Common myeloid progenitor, CD34-positive (primary cell): Measurements from ENCODE around the gene KLHL40.

ENCODE experiments used
- CTCF ChIA-PET: fragments of 350-600 bp; sonication (Branson Sonifier 250); formaldehyde crosslinking; loops from one replicate; lab custom pipeline; 2021; ENCODE audit warnings: antibody characterized with exemption; lab: Charles Lee
- POLR2A ChIA-PET: fragments of 350-600 bp; sonication (Branson Sonifier 250); formaldehyde crosslinking; loops from one replicate; lab custom pipeline; 2021; ENCODE audit warnings: antibody characterized with exemption; lab: Charles Lee
- DNase-seq, 3 donors: peaks; one replicate each; pipeline versions ENCODE4 v3.0.0 to v3.0.0-alpha.2; 2013
- H3K27ac ChIP-seq, 2 experiments: 1 replicate in 1 of 2; 2 replicates in 1 of 2; pipeline ENCODE4 v1.7.0; 2013; ENCODE audit warnings: inconsistent platforms in 2 of 2, low read length in 2 of 2, mild to moderate bottlenecking in 2 of 2, low read depth in 1 of 2, moderate library complexity in 1 of 2; ENCODE audit not compliant: severe bottlenecking in 2 of 2, insufficient read depth in 1 of 2, poor library complexity in 1 of 2
- H3K27me3 ChIP-seq, 5 experiments: replicated peaks in 2 of 5; 1 replicate in 3 of 5; 2 replicates in 2 of 5; pipeline versions ENCODE4 v1.6.1 to v1.7.0; 2013; ENCODE audit warnings: low read length in 4 of 5, mild to moderate bottlenecking in 2 of 5, moderate library complexity in 2 of 5, inconsistent platforms in 1 of 5; ENCODE audit not compliant: insufficient read depth in 5 of 5, control insufficient read depth in 4 of 5
- H3K36me3 ChIP-seq, 4 experiments: 1 replicate in 2 of 4; 2 replicates in 2 of 4; pipeline versions ENCODE4 v1.6.1 to v1.7.0; 2013; ENCODE audit warnings: low read length in 3 of 4, control low read depth in 1 of 4, mild to moderate bottlenecking in 1 of 4; ENCODE audit not compliant: control insufficient read depth in 4 of 4, insufficient read depth in 4 of 4
- H3K4me1 ChIP-seq, 4 experiments: 1 replicate in 3 of 4; 2 replicates in 1 of 4; pipeline versions ENCODE4 v1.6.1 to v1.7.1; 2013; ENCODE audit warnings: low read length in 3 of 4, mild to moderate bottlenecking in 3 of 4, control low read depth in 1 of 4, inconsistent platforms in 1 of 4, moderate library complexity in 1 of 4; ENCODE audit not compliant: control insufficient read depth in 4 of 4, insufficient read depth in 4 of 4; ENCODE audit errors: control extremely low read depth in 1 of 4
- H3K4me3 ChIP-seq, 7 experiments: 1 replicate in 4 of 7; 2 replicates in 3 of 7; pipeline versions ENCODE4 v1.5.1 to v1.7.0; 2013; ENCODE audit warnings: mild to moderate bottlenecking in 7 of 7, low read length in 6 of 7, moderate library complexity in 6 of 7, inconsistent platforms in 2 of 7, low read depth in 2 of 7, control low read depth in 1 of 7; ENCODE audit not compliant: insufficient read depth in 4 of 7, control insufficient read depth in 1 of 7; ENCODE audit errors: extremely low read depth in 1 of 7
- H3K9me3 ChIP-seq, 5 experiments: 1 replicate in 4 of 5; 2 replicates in 1 of 5; pipeline versions ENCODE4 v1.6.1 to v1.7.1; 2013; ENCODE audit warnings: low read length in 4 of 5, mild to moderate bottlenecking in 2 of 5, inconsistent platforms in 1 of 5, low read depth in 1 of 5, moderate library complexity in 1 of 5; ENCODE audit not compliant: control insufficient read depth in 4 of 5, insufficient read depth in 2 of 5; ENCODE audit errors: control extremely low read depth in 1 of 5
- WGBS: methylation state at CpG from one replicate; pipeline ENCODE4 v1.1.5; 2013; ENCODE audit not compliant: insufficient coverage; 5-methylcytosine and 5-hydroxymethylcytosine counted together

Gene KLHL40

DNA sequence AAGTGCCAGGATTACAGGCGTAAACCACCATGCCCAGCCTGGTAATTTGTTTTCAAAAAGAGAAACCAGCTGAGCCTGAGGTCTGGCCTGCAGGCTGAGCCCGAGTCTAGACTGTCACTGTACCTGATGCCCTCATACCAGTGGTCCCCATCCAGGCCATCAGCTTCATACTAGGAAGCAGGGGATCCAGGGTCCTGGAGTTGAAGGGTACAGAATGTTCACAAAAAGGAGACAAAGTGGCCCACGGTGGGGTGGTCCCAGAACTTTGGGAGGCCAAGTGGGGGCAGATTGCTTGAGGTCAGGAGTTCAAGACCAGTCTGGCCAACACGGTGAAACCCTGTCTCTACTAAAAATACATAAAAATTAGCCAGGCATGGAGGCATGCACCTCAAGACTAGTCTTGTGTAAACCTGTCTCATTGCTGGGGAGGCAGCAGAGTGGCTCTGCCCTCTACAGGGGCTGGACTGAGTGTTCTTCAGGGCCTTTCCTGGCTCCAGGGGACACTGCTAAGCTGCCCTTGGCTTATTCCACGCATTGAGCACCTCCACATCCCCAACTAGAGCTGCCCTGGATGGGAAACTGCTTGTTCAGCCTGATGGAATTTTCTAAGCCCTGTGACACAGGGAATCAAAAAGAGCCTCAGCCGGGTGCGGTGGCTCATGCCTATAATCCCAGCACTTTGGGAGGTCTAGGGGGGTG is 25.1 kb downstream of the KLHL40 start:
- Histone ChIP-seq H3K36me3 (no peaks in the 10 kb centered on the region), H3K4me1 (no peaks in the 10 kb centered on the region), H3K27ac (no peak overlapping the region), H3K27me3 (peaks cover 0 to 4% (median 0%) of the 10 kb centered on the region in 5 experiments), H3K9me3 (no peaks in the 10 kb centered on the region), H3K4me3 (no peak overlapping the region)
- ChIA-PET CTCF (interaction anchor here (1.3 to 2.0 kb wide), 2 partner anchors 11 to 139 kb away, joined by 3 to 4 read pairs; no protein-coding TSS in a partner anchor), POLR2A (interaction anchor here (0.5 kb wide), 1 partner anchor 57 kb away, joined by 3 read pairs; no protein-coding TSS in a partner anchor)
- WGBS: 91% methylated on average over 6 of the region's 7 CpGs
- DNase-seq: no peak

DNA sequence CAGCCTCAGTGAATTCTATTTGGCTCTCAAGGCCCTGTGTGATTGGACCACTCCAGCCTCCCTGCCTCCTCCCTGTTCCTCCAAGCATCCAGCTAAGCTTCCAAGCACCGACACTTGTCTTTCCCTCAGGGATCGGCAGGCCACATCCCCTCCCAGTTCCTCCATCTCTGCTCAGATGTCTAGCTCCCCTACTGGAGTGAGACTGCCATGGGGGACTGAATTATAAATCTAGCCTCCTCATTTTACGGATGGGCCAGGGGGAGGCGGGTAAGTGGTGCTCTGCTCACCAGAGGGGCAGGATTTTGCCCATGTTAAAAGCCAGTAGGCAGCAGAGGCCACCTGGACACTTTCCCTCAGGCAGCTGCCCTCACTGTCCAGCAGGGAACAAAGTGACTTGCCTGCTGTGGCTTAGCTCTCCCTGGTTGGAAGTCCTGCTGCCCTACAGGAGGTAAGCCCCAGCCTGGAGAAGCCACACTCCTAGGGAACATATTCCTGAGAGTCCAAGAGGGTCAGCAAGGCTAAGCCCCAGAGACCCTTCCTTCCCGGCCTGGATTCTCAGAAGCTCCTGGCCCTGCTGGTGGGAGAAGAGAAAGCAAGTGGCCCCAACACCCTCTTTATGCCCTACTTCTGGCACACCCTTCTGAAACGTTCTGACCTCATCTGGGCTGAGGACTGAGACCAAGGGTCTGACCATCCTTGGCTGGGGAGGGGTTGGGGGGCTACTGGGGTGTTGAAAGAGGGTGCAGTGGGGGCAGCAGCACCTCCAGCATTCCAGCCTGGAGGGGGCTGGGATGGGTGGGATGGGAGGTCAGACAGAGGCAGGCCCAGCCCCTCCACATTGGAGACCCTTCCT is 26.4 kb downstream of the KLHL40 start:
- Histone ChIP-seq H3K4me3 (no peak overlapping the region), H3K9me3 (no peaks in the 10 kb centered on the region), H3K27me3 (peaks cover 0 to 4% (median 0%) of the 10 kb centered on the region in 5 experiments), H3K27ac (no peak overlapping the region), H3K36me3 (no peaks in the 10 kb centered on the region), H3K4me1 (no peaks in the 10 kb centered on the region)
- no peak for DNase-seq
- WGBS: 83% methylated on average over 5 of the region's 6 CpGs
- ChIA-PET CTCF (interaction anchor here (1.1 to 2.0 kb wide), 3 partner anchors 10 to 33 kb away, joined by 3 to 4 read pairs (median 4); no protein-coding TSS in a partner anchor), POLR2A (no interaction called here)

DNA sequence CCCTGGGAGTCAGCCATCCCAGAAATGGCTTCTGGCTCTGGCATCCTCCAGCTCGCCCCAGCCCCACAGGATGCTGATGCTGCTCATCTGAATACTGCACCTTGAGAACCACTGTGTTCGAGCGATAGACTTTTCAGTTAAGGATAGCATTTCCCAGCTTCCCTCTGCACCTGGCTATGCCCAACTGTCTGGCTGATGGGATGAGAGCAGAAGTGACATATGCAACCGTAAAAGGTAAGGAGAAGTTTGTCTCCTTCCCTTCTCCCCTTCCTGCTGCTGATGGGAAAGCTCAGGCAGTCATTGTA is 27.0 kb downstream of the KLHL40 start:
- H3K36me3 ChIP-seq: no peaks in the 10 kb centered on the region
- H3K9me3 ChIP-seq: no peaks in the 10 kb centered on the region
- WGBS: 96% methylated on average over 4 of the region's 4 CpGs
- ChIA-PET POLR2A (no interaction called here), CTCF (interaction anchor here (1.1 to 2.0 kb wide), 3 partner anchors 9 to 32 kb away, joined by 3 to 4 read pairs (median 4); no protein-coding TSS in a partner anchor)
- no peaks in the 10 kb centered on the region for H3K4me1 ChIP-seq
- H3K27ac ChIP-seq: no peak overlapping the region
- no peak for DNase-seq
- no peaks in the 10 kb centered on the region for H3K27me3 ChIP-seq
- H3K4me3 ChIP-seq: no peak overlapping the region

DNA sequence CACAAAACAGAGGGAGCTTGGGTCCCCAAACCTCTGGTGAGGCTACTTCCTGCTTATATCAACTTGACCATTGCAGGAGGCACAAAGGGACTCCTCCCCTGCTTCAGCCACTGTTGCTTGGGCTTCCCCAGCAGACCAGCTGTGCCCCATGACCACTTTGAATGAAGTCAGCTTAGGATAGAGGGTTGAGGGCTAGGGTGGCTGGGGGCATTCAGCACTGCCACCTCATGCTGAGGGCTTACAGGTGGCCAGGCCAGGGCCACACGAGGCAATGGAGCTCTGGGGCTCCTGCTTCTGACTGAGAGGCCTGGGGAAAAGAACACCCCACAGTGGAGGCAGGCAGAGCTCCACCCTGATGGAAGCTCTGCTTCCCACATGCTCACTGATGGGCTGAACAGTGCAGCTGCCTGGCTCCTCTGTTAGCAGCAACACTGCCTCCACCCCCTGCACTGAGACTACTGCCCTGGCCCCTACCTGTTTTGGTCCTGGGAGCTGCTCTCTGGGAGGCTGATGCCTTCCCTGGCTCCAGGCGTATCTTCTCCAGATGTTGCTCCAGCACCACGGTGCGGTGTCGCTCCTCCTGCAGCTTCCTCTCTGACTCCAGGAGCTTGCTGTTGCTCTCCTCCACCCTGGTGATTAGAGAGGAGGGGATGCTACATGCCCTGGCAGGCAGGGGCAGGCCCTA is 27.5 kb downstream of the KLHL40 start:
- WGBS: 79% methylated on average over 2 of the region's 5 CpGs
- Histone ChIP-seq H3K4me3 (no peak overlapping the region), H3K27ac (no peak overlapping the region), H3K36me3 (no peaks in the 10 kb centered on the region), H3K9me3 (no peaks in the 10 kb centered on the region), H3K27me3 (no peaks in the 10 kb centered on the region), H3K4me1 (no peaks in the 10 kb centered on the region)
- ChIA-PET POLR2A (no interaction called here), CTCF (interaction anchor here (1.1 to 2.0 kb wide), 3 partner anchors 9 to 165 kb away, joined by 3 to 4 read pairs (median 3); no protein-coding TSS in a partner anchor)
- DNase-seq: no peak

DNA sequence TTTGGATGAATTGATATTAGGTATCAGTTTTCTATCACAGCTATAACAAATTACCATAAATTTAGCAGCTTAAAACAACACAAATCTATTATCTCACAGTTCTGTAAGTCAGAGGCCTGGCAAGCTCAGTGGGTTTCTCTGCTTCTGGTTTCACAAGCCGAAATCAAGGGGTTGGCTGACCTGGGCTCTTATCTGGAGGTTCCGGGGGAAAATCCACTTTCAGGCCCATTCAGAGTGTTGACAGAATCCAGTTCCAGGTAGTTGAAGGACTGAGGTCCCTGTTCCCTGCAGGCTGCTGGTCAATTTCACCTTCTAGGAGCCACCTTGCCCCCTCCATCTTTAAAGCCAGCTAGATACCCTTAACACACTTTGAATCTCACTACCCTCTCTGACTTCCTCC is 28.4 kb downstream of the KLHL40 start:
- H3K9me3 ChIP-seq: no peaks in the 10 kb centered on the region
- ChIA-PET CTCF (interaction anchor here (1.4 kb wide), 1 partner anchor 166 kb away, joined by 3 read pairs; no protein-coding TSS in a partner anchor), POLR2A (no interaction called here)
- H3K27ac ChIP-seq: no peak overlapping the region
- H3K4me3 ChIP-seq: no peak overlapping the region
- 96% methylated on average over 2 of the region's 2 CpGs for WGBS
- H3K27me3 ChIP-seq: no peaks in the 10 kb centered on the region
- no peak for DNase-seq
- H3K4me1 ChIP-seq: no peaks in the 10 kb centered on the region
- no peaks in the 10 kb centered on the region for H3K36me3 ChIP-seq

DNA sequence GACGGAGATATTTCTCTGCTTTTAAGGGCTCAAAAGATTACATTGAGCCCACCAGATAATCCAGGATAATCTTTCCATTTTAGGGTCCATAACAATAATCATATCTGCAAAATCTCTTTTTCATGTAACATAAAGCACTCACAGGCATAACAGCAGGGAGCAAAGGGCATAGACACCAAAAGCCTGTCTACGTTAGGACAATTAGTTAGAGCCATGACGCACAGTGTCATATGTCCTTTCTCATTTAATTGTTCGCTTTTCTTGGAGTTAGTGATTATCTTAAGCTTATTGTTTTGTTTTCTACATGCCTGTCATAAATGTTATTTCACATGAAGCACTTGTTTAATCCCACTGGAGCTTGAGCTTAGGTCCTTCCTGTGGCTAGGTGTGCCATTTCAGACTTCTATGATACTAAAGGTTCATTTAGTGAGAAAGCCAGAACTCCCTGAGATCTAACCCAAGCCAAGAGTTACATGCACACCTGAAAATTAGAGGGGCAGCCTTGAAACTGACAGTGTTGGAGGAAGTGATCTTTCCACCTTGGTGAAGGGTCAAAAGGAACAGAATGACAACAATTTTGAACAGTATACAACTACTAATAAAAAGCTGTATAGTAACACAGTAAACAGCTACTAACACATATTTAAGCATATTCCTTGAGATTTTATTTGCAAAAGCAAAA is 29.0 kb downstream of the KLHL40 start:
- no peaks in the 10 kb centered on the region for H3K4me1 ChIP-seq
- H3K36me3 ChIP-seq: no peaks in the 10 kb centered on the region
- H3K9me3 ChIP-seq: no peaks in the 10 kb centered on the region
- no peaks in the 10 kb centered on the region for H3K27me3 ChIP-seq
- 100% methylated on average over 3 of the region's 4 CpGs for WGBS
- H3K4me3 ChIP-seq: no peak overlapping the region
- H3K27ac ChIP-seq: no peak overlapping the region
- POLR2A ChIA-PET: no interaction called here
- no peak for DNase-seq
- CTCF ChIA-PET: interaction anchor here (1.4 kb wide), 1 partner anchor 166 kb away, joined by 3 read pairs; no protein-coding TSS in a partner anchor
